ENCODE data around the gene LACTBL1. TPM values are rescaled to one million over a fixed set of nuclear protein-coding genes. Genes with fewer than 3 reads are reported as not detected.
A peak's percentile ranks its signal among the peaks of the same experiment; 100 is the strongest.

The LACTBL1 gene
- polyA plus RNA-seq, 10 donors, result not detected

GRCh38 chr1:22913421-22914141, 59.1 kb downstream of the LACTBL1 start:
- DNase-seq, result peak in 1 of 3 donors; percentile 46

GRCh38 chr1:22912311-22912710, 60.4 kb downstream of the LACTBL1 start:
- DNase-seq, result no peak

GRCh38 chr1:22910986-22911651, 61.5 kb downstream of the LACTBL1 start:
- no peak for DNase-seq

- no peak for DNase-seq
These were observed 62.4 kb downstream of the LACTBL1 start for GRCh38 chr1:22910286-22910685.

- no peak for DNase-seq
These were observed 63.7 kb downstream of the LACTBL1 start for GRCh38 chr1:22908880-22909426.

GRCh38 chr1:22907528-22907927, 65.1 kb downstream of the LACTBL1 start:
- no peak for DNase-seq

- DNase-seq, result no peak
These were observed 65.7 kb downstream of the LACTBL1 start for GRCh38 chr1:22906968-22907367.

- DNase-seq, result no peak
These were observed 69.6 kb downstream of the LACTBL1 start for GRCh38 chr1:22903113-22903512.

Other genes starting within 250 kb of the LACTBL1 start
- under 1 TPM in 1 of 10 donors, not detected in 9; 0.52 TPM for gene TEX46, start 43.0 kb upstream of the LACTBL1 start, polyA plus RNA-seq (ENCODE audit: insufficient read length in 10 of 10)
- gene KDM1A, start 46.6 kb upstream of the LACTBL1 start, polyA plus RNA-seq (ENCODE audit: insufficient read length in 10 of 10), result 10 to 100 TPM; 65.7 to 89.1 (median 70.3) TPM
- gene LUZP1, start 196.0 kb upstream of the LACTBL1 start, polyA plus RNA-seq (ENCODE audit: insufficient read length in 10 of 10), result 10 to 100 TPM; 12.5 to 19.4 (median 15.6) TPM
- gene HTR1D, start 244.6 kb upstream of the LACTBL1 start, polyA plus RNA-seq (ENCODE audit: insufficient read length in 10 of 10), result under 1 TPM in 3 of 10 donors, not detected in 7; 0.08 to 0.14 (median 0.10) TPM

Measured in muscle of back (tissue), 11 donors.